Measurements from ENCODE around the gene AJM1.
"Not testable (repeated sequence)": the region's sequence is repeated elsewhere in the genome, so short reads cannot be mapped to it uniquely, and the experiment has no call there.

DNA sequence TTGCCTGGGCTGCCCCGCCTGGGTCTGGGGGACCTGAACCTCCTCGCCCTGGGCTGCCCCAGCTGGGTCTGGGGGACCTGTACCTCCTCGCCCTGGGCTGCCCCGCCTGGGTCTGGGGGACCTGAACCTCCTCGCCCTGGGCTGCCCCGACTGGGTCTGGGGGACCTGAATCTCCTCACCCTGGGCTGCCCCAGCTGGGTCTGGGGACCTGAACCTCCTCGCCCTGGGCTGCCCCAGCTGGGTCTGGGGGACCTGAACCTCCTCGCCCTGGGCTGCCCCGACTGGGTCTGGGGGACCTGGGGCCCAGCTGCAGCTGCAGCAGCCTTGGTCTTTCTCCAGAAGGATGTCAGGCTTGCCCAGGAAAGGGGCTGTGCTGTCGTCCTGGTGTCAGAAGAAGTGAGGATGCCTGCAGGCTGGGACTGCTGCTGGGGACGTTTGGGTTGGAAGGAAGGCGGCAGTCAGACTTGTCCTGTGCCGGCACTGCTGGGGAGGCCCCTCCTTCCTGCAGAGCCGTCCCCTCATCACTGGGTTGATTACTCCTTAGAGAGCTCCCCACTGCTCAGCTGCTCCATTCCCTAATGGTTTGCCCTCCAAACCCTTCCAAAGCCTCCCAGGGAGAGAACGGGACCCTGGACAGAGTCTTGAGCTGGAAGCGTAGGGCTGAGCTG is 8.8 kb upstream of the AJM1 start:
- TF ChIP-seq, protein P1, sequence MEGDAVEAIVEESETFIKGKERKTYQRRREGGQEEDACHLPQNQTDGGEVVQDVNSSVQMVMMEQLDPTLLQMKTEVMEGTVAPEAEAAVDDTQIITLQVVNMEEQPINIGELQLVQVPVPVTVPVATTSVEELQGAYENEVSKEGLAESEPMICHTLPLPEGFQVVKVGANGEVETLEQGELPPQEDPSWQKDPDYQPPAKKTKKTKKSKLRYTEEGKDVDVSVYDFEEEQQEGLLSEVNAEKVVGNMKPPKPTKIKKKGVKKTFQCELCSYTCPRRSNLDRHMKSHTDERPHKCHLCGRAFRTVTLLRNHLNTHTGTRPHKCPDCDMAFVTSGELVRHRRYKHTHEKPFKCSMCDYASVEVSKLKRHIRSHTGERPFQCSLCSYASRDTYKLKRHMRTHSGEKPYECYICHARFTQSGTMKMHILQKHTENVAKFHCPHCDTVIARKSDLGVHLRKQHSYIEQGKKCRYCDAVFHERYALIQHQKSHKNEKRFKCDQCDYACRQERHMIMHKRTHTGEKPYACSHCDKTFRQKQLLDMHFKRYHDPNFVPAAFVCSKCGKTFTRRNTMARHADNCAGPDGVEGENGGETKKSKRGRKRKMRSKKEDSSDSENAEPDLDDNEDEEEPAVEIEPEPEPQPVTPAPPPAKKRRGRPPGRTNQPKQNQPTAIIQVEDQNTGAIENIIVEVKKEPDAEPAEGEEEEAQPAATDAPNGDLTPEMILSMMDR (IDR thresholded peaks at IDR 0.05; ENCODE audit: low read depth, low read length, poor library complexity, severe bottlenecking) = not testable (repeated sequence)
- TF ChIP-seq EZH2phosphoT487 (IDR thresholded peaks at IDR 0.05; ENCODE audit: borderline replicate concordance, low read length) = not testable (repeated sequence)
